Transverse colon (tissue), 4 donors: ENCODE results near the gene APLP1.

ENCODE experiments used
- EP300 ChIP-seq: sonication (generic); formaldehyde crosslinking; IDR thresholded peaks from one replicate; pipeline ENCODE4 v1.6.1; 2017; ENCODE audit warnings: antibody characterized with exemption, low read depth
- POLR2A ChIP-seq: fragments of 450-650 bp; IDR thresholded peaks from one replicate; pipeline ENCODE4 v1.6.1; 2016; ENCODE audit warnings: antibody characterized with exemption, mild to moderate bottlenecking, moderate library complexity
- POLR2AphosphoS5 ChIP-seq, 3 donors: sonication (generic); formaldehyde crosslinking; IDR thresholded peaks; one replicate each; pipeline ENCODE4 v1.6.1; 2016; ENCODE audit warnings: antibody characterized with exemption in 3 of 3
- TF ChIP-seq, protein P1 (sequence below), 5 experiments: fragments of 200-600 bp in 3 of 5; fragments of 450-650 bp in 2 of 5; sonication (generic) in 3 of 5; IDR thresholded peaks; 1 replicate in 2 of 5; 2 replicates in 3 of 5; pipeline ENCODE4 v1.5.1; 2016 to 2017; ENCODE audit warnings: antibody characterized with exemption in 5 of 5, inconsistent platforms in 3 of 5, mild to moderate bottlenecking in 2 of 5, moderate library complexity in 1 of 5

DNA sequence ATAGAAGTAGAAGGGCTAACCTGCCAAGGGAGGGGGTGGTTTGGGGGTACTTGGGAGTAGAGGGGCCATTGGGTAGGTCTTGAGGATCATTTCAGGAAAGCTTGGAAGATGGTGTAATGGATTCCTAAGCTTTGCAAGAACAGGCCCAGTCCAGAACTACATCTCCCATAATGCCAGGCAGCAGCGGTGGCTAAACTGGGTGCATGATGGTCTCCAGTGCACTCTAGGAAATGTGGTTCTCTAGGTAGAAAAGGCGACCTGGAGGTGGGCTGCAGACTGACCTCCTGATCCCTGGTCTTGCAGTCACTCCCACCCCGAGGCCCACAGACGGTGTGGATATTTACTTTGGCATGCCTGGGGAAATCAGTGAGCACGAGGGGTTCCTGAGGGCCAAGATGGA, 3.8 kb downstream of the APLP1 start:
- TF ChIP-seq, protein P1, sequence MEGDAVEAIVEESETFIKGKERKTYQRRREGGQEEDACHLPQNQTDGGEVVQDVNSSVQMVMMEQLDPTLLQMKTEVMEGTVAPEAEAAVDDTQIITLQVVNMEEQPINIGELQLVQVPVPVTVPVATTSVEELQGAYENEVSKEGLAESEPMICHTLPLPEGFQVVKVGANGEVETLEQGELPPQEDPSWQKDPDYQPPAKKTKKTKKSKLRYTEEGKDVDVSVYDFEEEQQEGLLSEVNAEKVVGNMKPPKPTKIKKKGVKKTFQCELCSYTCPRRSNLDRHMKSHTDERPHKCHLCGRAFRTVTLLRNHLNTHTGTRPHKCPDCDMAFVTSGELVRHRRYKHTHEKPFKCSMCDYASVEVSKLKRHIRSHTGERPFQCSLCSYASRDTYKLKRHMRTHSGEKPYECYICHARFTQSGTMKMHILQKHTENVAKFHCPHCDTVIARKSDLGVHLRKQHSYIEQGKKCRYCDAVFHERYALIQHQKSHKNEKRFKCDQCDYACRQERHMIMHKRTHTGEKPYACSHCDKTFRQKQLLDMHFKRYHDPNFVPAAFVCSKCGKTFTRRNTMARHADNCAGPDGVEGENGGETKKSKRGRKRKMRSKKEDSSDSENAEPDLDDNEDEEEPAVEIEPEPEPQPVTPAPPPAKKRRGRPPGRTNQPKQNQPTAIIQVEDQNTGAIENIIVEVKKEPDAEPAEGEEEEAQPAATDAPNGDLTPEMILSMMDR (IDR thresholded peaks at IDR 0.05): no peak
- no peak for TF ChIP-seq POLR2A
- no peak for TF ChIP-seq POLR2AphosphoS5 (IDR thresholded peaks at IDR 0.05)
- TF ChIP-seq EP300: no peak
